RWPE1 (cell line): ENCODE data around the gene BIRC7.

Source experiments
- CTCF ChIA-PET: fragments of 350-600 bp; sonication (Branson Sonifier 250); formaldehyde crosslinking; extraction: SDS; loops from one replicate; lab custom pipeline; 2021; lab: Yijun Ruan, JAX
- POLR2A ChIA-PET: fragments of 400-600 bp; formaldehyde crosslinking; extraction: SDS; loops from one replicate; lab custom pipeline; 2020; ENCODE audit warnings: antibody characterized with exemption; ENCODE audit not compliant: low non-redundant PET; lab: Yijun Ruan, JAX
- DNase-seq: peaks from one replicate; pipeline ENCODE4 v3.0.0; 2012; ENCODE audit warnings: low spot score
- H3K27ac ChIP-seq: fragments of 450-650 bp; 2 replicates; pipeline ENCODE4 v1.5.1; 2017
- CTCF ChIP-seq: fragments of 450-650 bp; conservative IDR thresholded peaks from 2 replicates; pipeline ENCODE4 v1.5.1; 2017; ENCODE audit warnings: low read depth, mild to moderate bottlenecking

BIRC7 gene

DNA sequence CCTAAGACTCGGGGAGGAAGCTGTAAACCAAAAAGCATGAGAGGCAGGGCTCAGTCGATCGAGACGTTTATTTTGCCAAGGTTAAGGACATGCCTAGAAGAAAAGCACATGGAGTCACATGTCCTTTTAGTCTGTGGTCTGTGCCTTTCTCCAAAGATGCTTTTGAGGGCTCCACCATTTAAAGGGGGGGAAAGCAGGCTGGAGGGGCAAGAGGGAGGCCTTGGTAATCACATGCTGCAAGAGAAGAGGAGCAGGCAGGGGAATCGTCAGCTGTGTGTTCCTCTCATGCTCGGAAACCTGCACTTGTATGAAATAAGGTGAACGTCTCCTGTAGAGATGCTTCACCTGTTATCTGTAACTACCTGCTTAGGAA is 10.6 kb upstream of the BIRC7 start:
- H3K27ac ChIP-seq: peak overlapping the region; percentile 59
- no peak for TF ChIP-seq CTCF
- POLR2A ChIA-PET: no interaction called here
- CTCF ChIA-PET: interaction anchor here (0.6 to 4.8 kb wide), 10 partner anchors 9 to 157 kb away, joined by 3 to 111 read pairs (median 9); partner anchors contain the start of genes BIRC7, NKAIN4 and YTHDF1
- DNase-seq: no peak

DNA sequence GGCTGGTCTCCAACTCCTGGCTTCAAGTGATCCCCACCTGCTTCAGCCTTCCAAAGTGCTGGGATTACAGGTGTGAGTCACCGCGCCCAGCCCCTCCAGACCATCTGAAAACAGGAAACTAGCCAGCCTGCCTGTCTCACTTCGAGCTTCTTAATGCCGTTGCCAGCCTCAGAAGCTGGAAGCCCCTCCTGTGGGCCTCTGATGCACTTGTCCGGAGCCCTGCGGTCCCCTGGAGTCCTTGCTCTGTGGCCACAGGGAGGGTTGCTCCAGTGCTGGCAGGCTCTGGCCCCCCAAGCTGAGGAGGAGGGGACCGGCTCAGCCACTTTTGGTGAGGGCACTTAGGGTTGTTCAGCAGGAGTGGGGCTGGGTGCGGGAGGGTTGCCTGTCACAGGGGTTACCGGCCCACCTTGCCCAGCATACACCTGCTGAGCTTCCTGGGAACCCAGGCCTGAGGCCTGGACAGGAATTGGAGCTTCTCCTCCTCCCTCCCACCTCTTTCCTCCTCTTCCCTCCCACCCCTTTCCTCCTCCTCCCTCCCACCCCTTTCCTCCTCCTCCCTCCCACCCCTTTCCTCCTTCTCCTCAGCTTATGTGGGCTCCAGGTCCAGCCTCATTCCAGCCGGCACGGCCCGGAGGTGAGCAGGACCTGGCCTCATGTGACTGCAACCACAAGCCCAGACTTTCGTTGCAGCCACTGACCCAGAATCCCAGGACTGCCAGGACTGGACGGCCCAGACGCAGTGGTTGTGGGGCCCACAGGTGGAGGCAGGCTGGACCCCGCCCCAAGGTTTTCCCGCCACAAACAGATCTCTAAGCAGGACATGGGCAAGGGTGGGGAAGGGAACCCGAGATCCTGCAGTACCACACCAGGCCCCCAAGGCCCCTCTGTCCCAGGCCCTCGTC is 9.4 kb upstream of the BIRC7 start:
- ChIA-PET CTCF (interaction anchor here (0.5 to 4.8 kb wide), 6 partner anchors 8 to 449 kb away, joined by 3 to 111 read pairs (median 3); partner anchors contain the start of genes BIRC7 and NKAIN4), POLR2A (interaction anchor here (0.6 kb wide), 1 partner anchor 350 kb away, joined by 3 read pairs; no protein-coding TSS in a partner anchor)
- no peak for TF ChIP-seq CTCF
- peak overlapping the region; percentile 32 for H3K27ac ChIP-seq
- no peak for DNase-seq

- no peak for TF ChIP-seq CTCF
- CTCF ChIA-PET: no interaction called here
- POLR2A ChIA-PET: no interaction called here
- no peak overlapping the region for H3K27ac ChIP-seq
- DNase-seq: no peak
These were observed 8.4 kb upstream of the BIRC7 start for GRCh38 chr20:63227260-63227659.

DNA sequence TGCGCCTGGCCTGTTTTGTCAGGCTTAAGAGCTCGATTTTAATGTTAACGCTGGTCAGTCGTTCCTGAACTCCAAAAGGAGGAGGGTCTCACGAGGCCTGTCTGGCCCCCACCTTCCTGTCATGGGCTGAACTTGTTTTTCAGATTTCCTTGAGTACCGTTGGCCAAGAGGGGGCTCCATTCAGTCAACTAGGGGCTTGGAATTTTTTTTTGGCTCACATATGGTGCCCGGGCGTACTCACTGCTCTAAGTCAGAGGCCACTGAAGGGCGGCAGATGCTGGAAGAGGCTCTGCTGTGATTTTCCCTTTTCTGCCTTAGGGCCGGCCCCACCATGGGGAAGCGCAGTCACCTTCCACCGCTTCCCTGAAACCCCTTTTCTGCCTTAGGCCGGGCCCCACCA is 6.9 kb upstream of the BIRC7 start:
- CTCF ChIA-PET: interaction anchor here (0.6 to 0.7 kb wide), 2 partner anchors 43 to 566 kb away, joined by 4 read pairs; no protein-coding TSS in a partner anchor
- H3K27ac ChIP-seq: no peak overlapping the region
- no peak for DNase-seq
- POLR2A ChIA-PET: no interaction called here
- TF ChIP-seq CTCF: no peak

DNA sequence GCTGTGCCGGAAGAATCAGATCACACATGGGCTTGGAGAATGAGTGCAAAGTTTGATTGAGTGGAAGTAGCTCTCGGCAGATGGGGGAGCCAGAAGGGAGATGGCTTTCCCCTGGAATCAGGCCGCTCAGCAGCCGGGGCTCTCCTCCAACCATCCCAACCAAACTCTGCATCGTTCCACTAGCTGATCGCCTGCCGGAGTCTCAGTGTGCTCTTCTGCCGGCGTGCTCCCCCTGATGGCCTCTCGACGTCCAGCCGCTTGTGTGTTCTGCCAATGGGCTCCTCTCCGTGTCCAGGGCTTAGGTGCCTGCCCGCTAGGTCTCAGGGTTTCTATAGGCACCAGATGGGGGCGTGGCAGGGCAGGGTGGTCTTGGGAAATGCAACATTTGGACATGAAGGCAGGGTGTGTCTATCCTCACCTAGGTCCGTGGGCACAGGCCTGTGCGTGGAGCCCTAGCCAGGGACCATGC is 4.9 kb upstream of the BIRC7 start:
- DNase-seq: no peak
- no peak overlapping the region for H3K27ac ChIP-seq
- CTCF ChIA-PET: interaction anchor here (0.6 to 6.8 kb wide), 9 partner anchors 6 to 175 kb away, joined by 3 to 111 read pairs (median 3); no protein-coding TSS in a partner anchor
- TF ChIP-seq CTCF: peak; percentile 71
- POLR2A ChIA-PET: no interaction called here

GRCh38 chr20:63232235-63233060 is 3.3 kb upstream of the BIRC7 start:
- no peak for TF ChIP-seq CTCF
- DNase-seq: peak; percentile 55
- H3K27ac ChIP-seq: no peak overlapping the region
- ChIA-PET POLR2A (no interaction called here), CTCF (interaction anchor here (0.6 to 6.8 kb wide), 6 partner anchors 8 to 176 kb away, joined by 3 to 111 read pairs (median 4); partner anchors contain the start of gene YTHDF1)
